Skeletal muscle satellite cell (primary cell): ENCODE measurements around the gene PROM1.

Source experiments
- H3K27me3 ChIP-seq: 2 replicates; pipeline ENCODE4 v1.7.0; 2013; ENCODE audit warnings: low read length; ENCODE audit not compliant: control insufficient read depth, insufficient read depth
- H3K36me3 ChIP-seq: 2 replicates; pipeline ENCODE4 v1.7.0; 2013; ENCODE audit warnings: mild to moderate bottlenecking, control low read depth, low read length; ENCODE audit not compliant: insufficient read depth
- H3K4me1 ChIP-seq: 2 replicates; pipeline ENCODE4 v1.7.0; 2013; ENCODE audit warnings: low read length; ENCODE audit not compliant: control insufficient read depth, insufficient read depth
- H3K4me2 ChIP-seq: 2 replicates; pipeline ENCODE4 v1.7.0; 2013; ENCODE audit warnings: mild to moderate bottlenecking, low read length
- H3K4me3 ChIP-seq: 2 replicates; pipeline ENCODE4 v1.7.0; 2013; ENCODE audit warnings: low read length
- H3K9ac ChIP-seq: 2 replicates; pipeline ENCODE4 v1.7.0; 2013; ENCODE audit warnings: mild to moderate bottlenecking, low read depth, low read length, moderate library complexity
- H3K9me3 ChIP-seq: replicated peaks from 2 replicates; pipeline ENCODE4 v1.7.0; 2013; ENCODE audit warnings: mild to moderate bottlenecking, control low read depth, low read length

Gene PROM1

DNA sequence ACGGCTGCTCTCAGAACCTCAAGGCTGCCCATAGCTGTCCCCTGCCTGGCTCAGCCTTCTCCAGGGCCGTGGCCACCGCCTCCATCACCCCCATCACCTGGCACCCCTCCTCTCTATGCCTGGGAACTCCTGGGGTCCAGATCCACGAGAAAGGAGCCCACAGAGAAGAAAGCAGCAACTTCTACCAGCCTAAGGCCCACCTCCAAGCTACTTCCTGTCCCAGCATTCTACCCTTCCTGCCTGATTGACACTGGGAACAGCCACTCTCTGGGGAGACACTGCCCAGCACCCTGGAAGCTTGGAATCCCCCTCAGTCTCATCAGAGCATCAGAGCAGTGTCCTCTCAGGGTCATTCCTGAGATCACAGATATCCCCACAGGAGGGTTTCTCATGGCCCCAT lies 36.9 kb upstream of the PROM1 start:
- no peaks in the 10 kb centered on the region for H3K4me1 ChIP-seq
- H3K4me3 ChIP-seq, result no peak overlapping the region
- H3K27me3 ChIP-seq, result peaks cover 8% of the 10 kb centered on the region
- H3K9ac ChIP-seq, result no peak overlapping the region
- H3K36me3 ChIP-seq, result no peaks in the 10 kb centered on the region
- no peak overlapping the region for H3K4me2 ChIP-seq
- H3K9me3 ChIP-seq, result no peaks in the 10 kb centered on the region

DNA sequence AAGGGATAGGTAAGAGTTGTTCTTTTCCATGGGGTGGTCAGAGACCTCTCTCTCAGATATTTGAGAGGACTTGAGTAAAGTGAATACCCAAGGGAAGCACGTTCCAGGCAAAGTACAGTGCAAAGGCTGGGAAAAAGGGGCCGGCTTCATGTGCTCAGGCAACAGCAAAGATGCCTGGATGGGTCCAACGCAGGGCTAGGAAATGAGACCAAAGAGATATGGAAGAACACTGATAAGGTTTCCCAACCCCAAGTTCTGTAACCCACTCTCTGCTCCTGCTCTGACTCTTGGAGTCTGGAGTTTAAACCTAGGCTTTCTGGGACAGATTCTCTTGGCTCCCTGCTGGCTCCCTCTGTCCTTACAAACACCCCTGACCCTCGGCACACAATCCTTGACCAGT lies 36.2 kb upstream of the PROM1 start:
- H3K27me3 ChIP-seq, result peaks cover 11% of the 10 kb centered on the region
- H3K9me3 ChIP-seq, result no peaks in the 10 kb centered on the region
- H3K36me3 ChIP-seq, result no peaks in the 10 kb centered on the region
- no peaks in the 10 kb centered on the region for H3K4me1 ChIP-seq
- H3K9ac ChIP-seq, result no peak overlapping the region
- H3K4me3 ChIP-seq, result no peak overlapping the region
- no peak overlapping the region for H3K4me2 ChIP-seq

- Histone ChIP-seq H3K9me3 (no peaks in the 10 kb centered on the region), H3K27me3 (peaks cover 11% of the 10 kb centered on the region), H3K4me2 (no peak overlapping the region), H3K36me3 (no peaks in the 10 kb centered on the region), H3K9ac (no peak overlapping the region), H3K4me1 (no peaks in the 10 kb centered on the region), H3K4me3 (no peak overlapping the region)
Observed at GRCh38 chr4:16118090-16118489, 34.3 kb upstream of the PROM1 start.

DNA sequence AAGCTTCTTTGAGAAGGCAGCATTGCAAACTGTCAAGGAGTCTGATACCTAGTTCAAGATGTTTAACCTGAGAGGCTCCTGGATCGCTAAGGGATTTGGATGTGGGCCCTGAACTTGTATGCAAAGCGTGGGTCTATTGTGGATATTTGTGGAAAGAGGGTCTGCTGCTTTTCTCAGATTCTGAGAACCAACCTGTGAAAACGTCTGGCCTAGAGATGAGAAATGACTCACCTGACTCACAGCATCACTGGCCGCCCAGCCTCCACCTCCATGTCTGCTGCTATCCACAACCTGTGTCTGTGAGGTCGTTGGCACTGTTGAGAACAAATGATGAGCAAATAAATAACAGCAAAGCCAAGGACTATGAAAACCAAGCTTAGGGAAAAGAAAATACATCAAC lies 33.3 kb upstream of the PROM1 start:
- no peak overlapping the region for H3K4me2 ChIP-seq
- no peaks in the 10 kb centered on the region for H3K36me3 ChIP-seq
- no peaks in the 10 kb centered on the region for H3K4me1 ChIP-seq
- no peak overlapping the region for H3K4me3 ChIP-seq
- no peaks in the 10 kb centered on the region for H3K9me3 ChIP-seq
- H3K9ac ChIP-seq, result no peak overlapping the region
- H3K27me3 ChIP-seq, result peaks cover 10% of the 10 kb centered on the region

- Histone ChIP-seq H3K4me2 (no peak overlapping the region), H3K9me3 (no peaks in the 10 kb centered on the region), H3K4me3 (no peak overlapping the region), H3K36me3 (no peaks in the 10 kb centered on the region), H3K27me3 (peaks cover 11% of the 10 kb centered on the region), H3K9ac (no peak overlapping the region), H3K4me1 (no peaks in the 10 kb centered on the region)
Observed at GRCh38 chr4:16116493-16116990, 32.7 kb upstream of the PROM1 start.

- Histone ChIP-seq H3K27me3 (peaks cover 14% of the 10 kb centered on the region), H3K4me2 (no peak overlapping the region), H3K4me3 (no peak overlapping the region), H3K9me3 (no peaks in the 10 kb centered on the region), H3K36me3 (no peaks in the 10 kb centered on the region), H3K4me1 (no peaks in the 10 kb centered on the region), H3K9ac (no peak overlapping the region)
Observed at GRCh38 chr4:16116019-16116418, 32.2 kb upstream of the PROM1 start.

DNA sequence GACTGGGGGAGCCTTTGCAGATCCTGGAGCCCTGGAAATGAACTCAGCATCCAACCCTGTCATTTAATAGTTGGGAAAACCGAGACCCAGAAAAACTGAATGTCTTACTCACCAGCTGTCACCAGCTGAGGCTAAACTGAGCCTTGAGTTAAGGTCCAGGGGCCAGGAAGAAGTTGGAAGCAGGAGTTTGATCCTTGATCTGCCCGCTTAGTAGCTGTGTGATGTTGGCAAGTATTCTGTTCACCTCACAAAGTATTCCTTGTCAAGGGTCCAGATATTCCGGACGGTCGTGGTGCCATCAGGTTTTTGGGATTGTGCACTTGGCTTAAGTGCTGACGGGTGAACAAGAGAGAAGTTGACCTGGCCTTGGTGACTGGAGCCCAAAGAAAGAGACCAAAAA lies 30.7 kb upstream of the PROM1 start:
- peaks cover 14% of the 10 kb centered on the region for H3K27me3 ChIP-seq
- H3K9me3 ChIP-seq, result no peaks in the 10 kb centered on the region
- no peak overlapping the region for H3K9ac ChIP-seq
- no peak overlapping the region for H3K4me3 ChIP-seq
- H3K4me2 ChIP-seq, result no peak overlapping the region
- no peaks in the 10 kb centered on the region for H3K4me1 ChIP-seq
- H3K36me3 ChIP-seq, result no peaks in the 10 kb centered on the region

DNA sequence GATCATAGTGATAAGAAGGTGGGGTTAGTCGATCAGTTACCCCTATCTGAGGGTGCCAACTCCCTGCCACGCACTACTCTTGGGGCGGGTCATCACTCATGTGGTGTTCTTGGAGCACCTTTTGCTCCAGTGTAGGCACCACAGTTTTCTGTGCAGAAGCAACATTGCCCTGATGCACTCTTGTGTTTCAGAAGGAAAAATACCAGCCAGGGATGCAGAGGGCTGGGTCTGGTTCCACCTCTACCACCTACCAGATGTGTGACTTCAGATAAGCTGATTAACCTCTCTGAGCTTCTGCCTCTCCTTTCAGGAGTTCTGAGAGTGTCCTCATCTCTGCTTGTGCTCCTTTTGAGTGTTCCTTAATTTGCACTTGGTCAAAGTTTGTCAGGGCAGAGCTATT lies 29.9 kb upstream of the PROM1 start:
- Histone ChIP-seq H3K36me3 (no peaks in the 10 kb centered on the region), H3K4me2 (no peak overlapping the region), H3K4me1 (no peaks in the 10 kb centered on the region)

DNA sequence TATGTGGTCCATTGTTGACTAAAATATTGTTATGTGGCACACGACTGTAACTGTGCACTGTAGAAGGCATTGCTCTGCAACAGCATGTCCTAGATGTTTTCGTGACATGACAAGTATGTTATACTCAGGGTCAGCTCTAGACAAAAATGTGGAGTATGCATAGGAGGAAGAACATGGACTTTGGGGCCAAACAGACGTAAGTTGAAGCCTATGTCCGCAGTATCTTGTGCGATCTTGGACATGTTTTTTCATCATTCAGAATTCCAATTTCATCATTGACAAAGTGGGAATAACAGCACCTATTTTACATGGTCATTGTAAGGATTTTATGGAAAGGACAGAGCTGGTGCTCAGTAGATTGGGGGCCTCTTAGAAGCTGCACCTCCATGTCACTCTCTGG lies 27.7 kb upstream of the PROM1 start:
- Histone ChIP-seq H3K9ac (no peak overlapping the region), H3K27me3 (peaks cover 10% of the 10 kb centered on the region), H3K9me3 (no peaks in the 10 kb centered on the region), H3K4me3 (no peak overlapping the region), H3K4me1 (no peaks in the 10 kb centered on the region), H3K36me3 (no peaks in the 10 kb centered on the region), H3K4me2 (no peak overlapping the region)

More for the DNA sequence above, 29.9 kb upstream of the PROM1 start:
- H3K27me3 ChIP-seq, result peaks cover 14% of the 10 kb centered on the region
- H3K9ac ChIP-seq, result no peak overlapping the region
- H3K9me3 ChIP-seq, result no peaks in the 10 kb centered on the region
- H3K4me3 ChIP-seq, result no peak overlapping the region

DNA sequence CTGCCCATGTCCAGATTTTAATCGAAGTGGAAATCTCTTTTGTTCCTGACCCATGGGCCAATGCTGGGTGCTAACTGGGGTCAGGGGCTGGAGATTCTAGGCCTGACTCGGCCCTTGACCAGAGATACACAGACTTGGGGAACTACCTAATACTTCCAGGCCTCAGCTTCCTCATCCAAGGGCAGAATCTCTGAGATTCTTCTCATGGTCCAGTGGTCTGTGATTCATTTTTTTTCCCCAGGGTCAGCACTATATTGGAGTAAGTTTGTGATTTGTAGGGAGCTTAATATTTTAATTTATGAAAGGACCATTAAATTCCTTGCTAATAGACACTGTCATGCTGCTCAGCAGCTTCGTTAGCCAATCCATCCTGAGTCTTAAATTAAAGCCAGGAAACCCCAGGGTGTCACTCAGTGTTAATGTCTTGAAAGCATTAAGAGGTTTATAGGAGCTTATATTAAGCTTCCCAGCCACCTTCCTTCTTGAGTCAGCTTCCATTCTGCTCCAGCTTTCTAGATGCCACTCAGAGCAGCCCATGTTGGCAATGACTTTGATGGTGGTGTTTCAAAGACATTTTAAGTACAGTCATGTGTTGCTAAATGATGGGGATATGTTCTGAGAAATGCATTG lies 27.0 kb upstream of the PROM1 start:
- Histone ChIP-seq H3K4me3 (no peak overlapping the region), H3K4me1 (no peaks in the 10 kb centered on the region), H3K9me3 (no peaks in the 10 kb centered on the region), H3K4me2 (no peak overlapping the region), H3K36me3 (no peaks in the 10 kb centered on the region), H3K9ac (no peak overlapping the region), H3K27me3 (peaks cover 10% of the 10 kb centered on the region)

DNA sequence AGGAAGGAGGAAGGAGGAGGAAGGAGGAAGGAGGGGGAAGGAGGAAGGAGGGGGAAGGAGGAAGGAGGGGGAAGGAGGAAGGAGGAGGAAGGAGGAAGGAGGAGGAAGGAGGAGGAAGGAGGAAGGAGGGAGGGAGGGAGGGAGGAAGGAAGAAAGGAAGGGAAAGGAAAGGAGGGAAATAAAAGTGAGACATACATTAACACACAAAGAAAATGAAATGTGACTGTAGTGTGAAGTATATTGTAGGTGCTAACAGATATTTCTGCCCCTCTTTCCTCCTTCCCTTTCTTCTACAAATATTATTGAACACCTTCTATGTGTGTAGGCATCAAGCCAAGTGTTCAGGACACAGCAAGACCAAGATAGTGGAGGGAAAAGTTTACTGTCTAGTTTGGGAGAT lies 26.4 kb upstream of the PROM1 start:
- peaks cover 5% of the 10 kb centered on the region for H3K27me3 ChIP-seq

GRCh38 chr4:16109256-16109655 lies 25.4 kb upstream of the PROM1 start:
- Histone ChIP-seq H3K9me3 (no peaks in the 10 kb centered on the region), H3K27me3 (peaks cover 5% of the 10 kb centered on the region), H3K4me2 (no peak overlapping the region), H3K9ac (no peak overlapping the region), H3K4me1 (no peaks in the 10 kb centered on the region), H3K36me3 (no peaks in the 10 kb centered on the region), H3K4me3 (no peak overlapping the region)

More for the DNA sequence above, 26.4 kb upstream of the PROM1 start:
- Histone ChIP-seq H3K9me3 (no peaks in the 10 kb centered on the region), H3K4me2 (no peak overlapping the region), H3K4me3 (no peak overlapping the region), H3K4me1 (no peaks in the 10 kb centered on the region), H3K36me3 (no peaks in the 10 kb centered on the region), H3K9ac (no peak overlapping the region)
